Sigmoid colon (tissue), 7 donors: ENCODE measurements around the gene CCDC68. TPM values are rescaled to one million over a fixed set of nuclear protein-coding genes. Genes with fewer than 3 reads are reported as not detected.

Source experiments
- DNase-seq: peaks from one replicate; pipeline ENCODE4 v3.0.0-alpha.2; 2019
- H3K27ac ChIP-seq, 4 donors: fragments of 200-600 bp; sonication (generic); one replicate each; pipeline ENCODE4 v1.5.1; 2016 to 2019; ENCODE audit warnings: mild to moderate bottlenecking in 1 of 4
- H3K27me3 ChIP-seq, 3 donors: fragments of 200-600 bp; sonication (generic); one replicate each; pipeline ENCODE4 v1.5.1; 2019; ENCODE audit warnings: mild to moderate bottlenecking in 1 of 3
- H3K36me3 ChIP-seq, 4 donors: fragments of 200-600 bp; sonication (generic); one replicate each; pipeline ENCODE4 v1.5.1; 2016 to 2019
- H3K4me1 ChIP-seq, 4 donors: fragments of 200-600 bp; sonication (generic); one replicate each; pipeline ENCODE4 v1.5.1; 2017 to 2019
- H3K4me3 ChIP-seq, 4 donors: fragments of 200-600 bp; sonication (generic); one replicate each; pipeline ENCODE4 v1.5.1; 2017 to 2019; ENCODE audit warnings: mild to moderate bottlenecking in 2 of 4, moderate library complexity in 1 of 4
- H3K9me3 ChIP-seq, 4 donors: fragments of 200-600 bp in 3 of 4; sonication (generic) in 3 of 4; one replicate each; pipeline versions ENCODE4 v1.5.1 to v1.6.1; 2013 to 2019
- EP300 ChIP-seq, 4 donors: sonication (generic); formaldehyde crosslinking; IDR thresholded peaks; one replicate each; pipeline ENCODE4 v1.6.1; 2017; ENCODE audit warnings: antibody characterized with exemption in 4 of 4
- POLR2A ChIP-seq, 2 donors: fragments of 450-650 bp; IDR thresholded peaks; one replicate each; pipeline ENCODE4 v1.6.1; 2016; ENCODE audit warnings: antibody characterized with exemption in 2 of 2, mild to moderate bottlenecking in 2 of 2, moderate library complexity in 2 of 2
- POLR2AphosphoS5 ChIP-seq, 4 donors: sonication (generic); formaldehyde crosslinking; IDR thresholded peaks; one replicate each; pipeline ENCODE4 v1.6.1; 2017; ENCODE audit warnings: antibody characterized with exemption in 4 of 4
- WGBS, 2 donors: extraction: QIAGEN DNeasy Blood & Tissue Kit; methylation state at CpG; one replicate each; pipeline ENCODE4 v1.1.7; 2013; 5-methylcytosine and 5-hydroxymethylcytosine counted together
- intact Hi-C: fragments of 100-400 bp; cut with DNase I; formaldehyde crosslinking; loops from one replicate; pipeline ENCODE4 v1.15.1; 2023
- polyA plus RNA-seq, 3 donors: library from polyadenylated mRNA; stranded (reverse); fragments of 200-250 nt; gene quantifications; one replicate each; pipeline ENCODE4 v1.2.3, GENCODE V29; 2013
- total RNA-seq, 4 donors: library from RNA; depleted of rRNA; stranded (reverse); fragments of >200 nt; gene quantifications; one replicate each; pipeline ENCODE4 v1.1.0, GENCODE V29; 2016
- TF ChIP-seq, protein P1 (sequence below), 4 experiments: fragments of 450-650 bp in 3 of 4; fragments of 200-600 bp in 1 of 4; IDR thresholded peaks; one replicate each; pipeline ENCODE4 v1.5.1; 2016 to 2019; ENCODE audit warnings: antibody characterized with exemption in 4 of 4, mild to moderate bottlenecking in 3 of 4, moderate library complexity in 2 of 4
- donor health status: healthy with polysubstance abuse.
- donor health status: Bipolar disorder and iron deficiency.
- donor health status: healthy.

CCDC68 gene
- total and polyA plus RNA-seq, 7 donors: 3.1 to 42.3 (median 5.5) TPM

DNA sequence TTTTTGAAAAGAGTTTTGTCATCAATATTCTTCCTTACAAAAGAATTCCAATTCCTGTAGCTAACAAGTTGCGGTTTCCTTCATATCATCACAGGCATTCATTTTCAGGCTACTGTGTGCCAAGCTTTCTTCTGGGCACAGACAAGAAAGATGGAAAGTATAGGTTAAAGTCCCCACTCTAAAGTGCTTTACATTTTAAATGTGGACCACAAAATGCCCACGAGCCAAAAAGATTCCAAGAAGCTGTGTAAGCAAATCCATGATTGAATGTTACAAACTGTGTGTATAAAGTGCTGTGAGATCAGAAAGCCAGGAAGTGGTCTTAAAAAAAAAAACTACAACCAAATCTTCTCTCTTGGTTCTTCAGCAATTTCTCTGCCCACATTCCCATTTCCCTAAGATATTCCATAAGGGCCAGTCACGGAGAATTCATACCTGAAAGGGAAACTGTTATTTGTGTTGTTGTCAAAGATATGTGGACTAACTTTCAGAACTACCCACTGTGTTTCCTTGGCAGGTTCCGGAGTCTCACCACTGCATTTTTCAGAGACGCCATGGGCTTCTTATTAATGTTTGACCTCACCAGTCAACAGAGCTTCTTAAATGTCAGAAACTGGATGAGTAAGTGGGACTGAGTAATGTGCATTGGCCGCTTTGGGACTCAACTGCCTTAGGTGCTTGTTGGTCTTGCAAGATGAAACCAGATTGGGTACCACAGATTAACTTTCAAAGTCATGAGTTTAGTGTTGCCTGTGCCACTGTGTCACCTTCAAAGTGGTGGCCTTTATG lies 75.3 kb downstream of the CCDC68 start:
- TF ChIP-seq POLR2A (IDR thresholded peaks at IDR 0.05) (no peak), POLR2AphosphoS5 (IDR thresholded peaks at IDR 0.05) (no peak), EP300 (IDR thresholded peaks at IDR 0.05) (no peak)
- TF ChIP-seq, protein P1, sequence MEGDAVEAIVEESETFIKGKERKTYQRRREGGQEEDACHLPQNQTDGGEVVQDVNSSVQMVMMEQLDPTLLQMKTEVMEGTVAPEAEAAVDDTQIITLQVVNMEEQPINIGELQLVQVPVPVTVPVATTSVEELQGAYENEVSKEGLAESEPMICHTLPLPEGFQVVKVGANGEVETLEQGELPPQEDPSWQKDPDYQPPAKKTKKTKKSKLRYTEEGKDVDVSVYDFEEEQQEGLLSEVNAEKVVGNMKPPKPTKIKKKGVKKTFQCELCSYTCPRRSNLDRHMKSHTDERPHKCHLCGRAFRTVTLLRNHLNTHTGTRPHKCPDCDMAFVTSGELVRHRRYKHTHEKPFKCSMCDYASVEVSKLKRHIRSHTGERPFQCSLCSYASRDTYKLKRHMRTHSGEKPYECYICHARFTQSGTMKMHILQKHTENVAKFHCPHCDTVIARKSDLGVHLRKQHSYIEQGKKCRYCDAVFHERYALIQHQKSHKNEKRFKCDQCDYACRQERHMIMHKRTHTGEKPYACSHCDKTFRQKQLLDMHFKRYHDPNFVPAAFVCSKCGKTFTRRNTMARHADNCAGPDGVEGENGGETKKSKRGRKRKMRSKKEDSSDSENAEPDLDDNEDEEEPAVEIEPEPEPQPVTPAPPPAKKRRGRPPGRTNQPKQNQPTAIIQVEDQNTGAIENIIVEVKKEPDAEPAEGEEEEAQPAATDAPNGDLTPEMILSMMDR (IDR thresholded peaks at IDR 0.05): no peak
- H3K4me1 ChIP-seq: no peaks in the 10 kb centered on the region
- no peak overlapping the region for H3K4me3 ChIP-seq
- 92% methylated on average over 6 of the region's 6 CpGs for WGBS, 2 donors
- DNase-seq: no peak
- intact Hi-C loops: loop anchor here (5.0 kb wide), 1 partner anchor 202 kb away; no protein-coding TSS in a partner anchor
- H3K9me3 ChIP-seq: no peaks in the 10 kb centered on the region
- H3K36me3 ChIP-seq: no peaks in the 10 kb centered on the region
- no peak overlapping the region for H3K27ac ChIP-seq
- no peaks in the 10 kb centered on the region for H3K27me3 ChIP-seq

DNA sequence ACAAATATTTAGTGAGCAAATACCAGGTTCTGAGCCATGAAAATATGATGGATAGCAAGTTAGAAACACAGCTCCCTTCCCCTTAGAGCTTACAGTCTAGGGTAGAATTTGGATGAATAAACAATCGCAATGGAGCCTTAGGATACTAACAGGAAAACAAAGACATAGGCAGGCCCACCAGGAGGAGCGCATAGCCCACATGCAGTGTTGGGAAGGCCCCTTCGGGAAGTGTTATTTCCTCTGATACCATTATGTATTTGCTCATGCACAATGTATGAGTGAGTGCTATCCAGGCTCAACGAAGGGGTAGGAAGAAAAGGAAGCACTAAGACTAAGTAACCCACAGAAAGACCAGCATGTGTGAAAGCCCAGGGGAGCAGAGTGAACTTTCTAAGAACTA lies 76.9 kb downstream of the CCDC68 start:
- intact Hi-C loops: loop anchor here (5.0 kb wide), 1 partner anchor 200 kb away; no protein-coding TSS in a partner anchor
- Histone ChIP-seq H3K36me3 (no peaks in the 10 kb centered on the region), H3K9me3 (no peaks in the 10 kb centered on the region), H3K27me3 (no peaks in the 10 kb centered on the region), H3K4me1 (no peaks in the 10 kb centered on the region), H3K4me3 (no peak overlapping the region), H3K27ac (no peak overlapping the region)
- DNase-seq: no peak
- 84 to 96% methylated on average over 4 of the region's 4 CpGs for WGBS, 2 donors
- TF ChIP-seq POLR2A (IDR thresholded peaks at IDR 0.05) (no peak), POLR2AphosphoS5 (IDR thresholded peaks at IDR 0.05) (no peak), EP300 (IDR thresholded peaks at IDR 0.05) (no peak)
- TF ChIP-seq, protein P1 (IDR thresholded peaks at IDR 0.05): no peak

DNA sequence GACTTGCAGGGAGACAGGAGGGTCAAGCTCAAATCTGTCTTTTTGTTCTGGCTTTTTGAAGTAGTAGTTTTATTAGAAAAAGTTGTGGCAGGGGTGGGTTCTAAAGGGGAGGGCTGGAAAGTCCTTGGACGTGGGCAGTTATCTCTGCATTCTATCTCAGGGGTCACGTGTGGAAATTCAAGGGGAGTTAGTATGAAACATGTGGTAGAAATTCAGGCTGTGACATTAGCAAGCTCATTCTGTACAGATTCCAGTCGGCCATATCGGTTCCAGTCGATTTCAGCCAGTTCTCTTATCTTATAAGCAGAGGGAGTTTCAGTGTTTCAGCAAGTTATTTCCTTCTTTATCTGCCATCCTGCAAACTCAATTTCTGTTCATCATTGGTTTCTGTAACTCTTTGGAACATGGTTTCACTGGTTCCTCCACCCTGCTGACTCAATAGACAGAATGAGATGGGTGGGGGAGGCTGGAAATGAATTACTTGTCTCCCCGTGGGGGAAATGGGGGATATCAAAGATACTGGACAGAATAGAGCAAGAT lies 78.0 kb downstream of the CCDC68 start:
- Histone ChIP-seq H3K36me3 (no peaks in the 10 kb centered on the region), H3K4me1 (no peaks in the 10 kb centered on the region), H3K9me3 (no peaks in the 10 kb centered on the region), H3K4me3 (no peak overlapping the region), H3K27ac (no peak overlapping the region), H3K27me3 (no peaks in the 10 kb centered on the region)
- TF ChIP-seq POLR2A (IDR thresholded peaks at IDR 0.05) (no peak), EP300 (IDR thresholded peaks at IDR 0.05) (no peak), POLR2AphosphoS5 (IDR thresholded peaks at IDR 0.05) (no peak)
- TF ChIP-seq, protein P1 (IDR thresholded peaks at IDR 0.05): no peak
- 90 to 93% methylated on average over 6 of the region's 6 CpGs for WGBS, 2 donors
- intact Hi-C loops: loop anchor here (5.0 kb wide), 1 partner anchor 199 kb away; no protein-coding TSS in a partner anchor
- no peak for DNase-seq

DNA sequence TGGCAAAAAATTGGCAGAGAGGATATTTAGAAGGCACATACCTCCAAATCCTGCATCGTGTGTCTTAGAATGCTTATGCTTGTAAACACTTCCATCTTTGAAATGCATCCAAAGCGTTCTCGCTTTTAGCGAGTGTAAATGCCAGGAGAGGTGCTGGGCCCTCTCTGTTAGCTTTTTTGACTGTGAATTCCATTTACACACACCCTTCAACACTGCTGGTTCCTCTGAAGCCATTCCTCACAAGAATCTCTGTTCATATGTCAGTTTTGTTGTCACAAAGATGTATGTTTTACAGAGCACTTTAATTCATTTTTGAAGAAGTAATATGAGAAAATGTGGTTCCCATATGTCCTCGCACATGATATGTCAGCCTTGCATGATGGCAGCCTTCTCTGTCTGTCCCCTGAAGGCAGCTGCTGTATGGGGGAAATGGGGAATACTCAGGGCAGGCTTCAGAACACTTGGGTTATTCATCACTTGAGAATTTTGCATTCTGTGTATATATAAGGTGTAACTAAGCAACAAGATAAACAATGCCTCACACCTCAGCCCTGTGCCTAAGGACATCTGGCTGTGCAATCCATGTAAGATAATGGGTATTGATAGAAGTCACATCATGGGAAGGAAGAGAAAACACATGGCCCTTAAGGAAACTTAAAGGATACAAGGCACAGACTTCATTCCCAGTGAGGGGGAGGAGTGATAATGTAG lies 78.7 kb downstream of the CCDC68 start:
- H3K27ac ChIP-seq: no peak overlapping the region

More for the DNA sequence above, 78.7 kb downstream of the CCDC68 start:
- H3K4me3 ChIP-seq: no peak overlapping the region
- no peaks in the 10 kb centered on the region for H3K36me3 ChIP-seq
- TF ChIP-seq, protein P1 (IDR thresholded peaks at IDR 0.05): no peak
- no peak for TF ChIP-seq POLR2AphosphoS5 (IDR thresholded peaks at IDR 0.05)
- TF ChIP-seq POLR2A (IDR thresholded peaks at IDR 0.05): no peak
- TF ChIP-seq EP300 (IDR thresholded peaks at IDR 0.05): no peak
- H3K27me3 ChIP-seq: no peaks in the 10 kb centered on the region
- H3K4me1 ChIP-seq: no peaks in the 10 kb centered on the region
- WGBS, 2 donors: 81 to 83% methylated on average over 5 of the region's 5 CpGs
- DNase-seq: no peak
- no peaks in the 10 kb centered on the region for H3K9me3 ChIP-seq
- intact Hi-C loops: loop anchor here (5.0 kb wide), 1 partner anchor 198 kb away; no protein-coding TSS in a partner anchor
